Activated T-cell treated with anti-CD3 and anti-CD28 coated beads, Interleukin-2, amount 50 U/mL, for 1 hour (primary cell): ENCODE data around the gene UGT1A3.

Experiments
- DNase-seq: peaks from one replicate; pipeline ENCODE4 v3.0.0-alpha.2; 2020

Gene UGT1A3

GRCh38 chr2:233760043-233760442, 31.2 kb downstream of the UGT1A3 start, which contains the start of gene UGT1A1:
TSS of gene UGT1A1 (plus strand) at chr2:233760270. CDS start at chr2:233760288, 18 bp downstream.
- DNase-seq: no peak

- DNase-seq: no peak
These were observed 32.4 kb downstream of the UGT1A3 start for GRCh38 chr2:233761040-233761769.

GRCh38 chr2:233764264-233764663, 35.4 kb downstream of the UGT1A3 start:
- no peak for DNase-seq

- no peak for DNase-seq
These were observed 35.9 kb downstream of the UGT1A3 start for GRCh38 chr2:233764761-233765160.

- DNase-seq: no peak
These were observed 37.6 kb downstream of the UGT1A3 start for GRCh38 chr2:233766416-233766815.

GRCh38 chr2:233768076-233768475, 39.2 kb downstream of the UGT1A3 start:
- DNase-seq: no peak

GRCh38 chr2:233769260-233769659, 40.4 kb downstream of the UGT1A3 start:
- DNase-seq: no peak

GRCh38 chr2:233772153-233772552, 43.3 kb downstream of the UGT1A3 start:
- DNase-seq: no peak

- no peak for DNase-seq
These were observed 43.7 kb downstream of the UGT1A3 start for GRCh38 chr2:233772583-233772982.

- DNase-seq: no peak
These were observed 45.0 kb downstream of the UGT1A3 start for GRCh38 chr2:233773854-233774253.

GRCh38 chr2:233775414-233775813, 46.6 kb downstream of the UGT1A3 start:
- no peak for DNase-seq

- no peak for DNase-seq
These were observed 49.2 kb downstream of the UGT1A3 start, which contains the start of gene MROH2A for GRCh38 chr2:233778030-233778429. TSS of gene MROH2A (plus strand) at chr2:233778330. CDS start at chr2:233779359, 1,029 bp downstream.

GRCh38 chr2:233779722-233780121, 50.9 kb downstream of the UGT1A3 start:
- no peak for DNase-seq

- DNase-seq: no peak
These were observed 51.9 kb downstream of the UGT1A3 start for GRCh38 chr2:233780771-233781170.

- no peak for DNase-seq
These were observed 60.7 kb downstream of the UGT1A3 start for GRCh38 chr2:233789554-233789953.

- DNase-seq: no peak
These were observed 62.5 kb downstream of the UGT1A3 start for GRCh38 chr2:233791151-233791882.

- DNase-seq: no peak
These were observed 63.1 kb downstream of the UGT1A3 start for GRCh38 chr2:233791883-233792329.

GRCh38 chr2:233792720-233793119, 63.9 kb downstream of the UGT1A3 start:
- no peak for DNase-seq

GRCh38 chr2:233793465-233794127, 64.8 kb downstream of the UGT1A3 start:
- no peak for DNase-seq

GRCh38 chr2:233794128-233794658, 65.4 kb downstream of the UGT1A3 start:
- DNase-seq: no peak

GRCh38 chr2:233795735-233796171, 66.9 kb downstream of the UGT1A3 start:
- DNase-seq: no peak

GRCh38 chr2:233796254-233796653, 67.4 kb downstream of the UGT1A3 start:
- no peak for DNase-seq
